H9 (cell line): ENCODE data around the gene CTIF. TPM values are rescaled to one million over a fixed set of nuclear protein-coding genes. Genes with fewer than 3 reads are reported as not detected.
A peak's percentile ranks its signal among the peaks of the same experiment; 100 is the strongest.

ENCODE experiments used
- DNase-seq: peaks from one replicate; pipeline ENCODE4 v3.0.0-alpha.2; 2017
- H2AFZ ChIP-seq: one replicate; pipeline ENCODE4 v1.6.1; 2013; ENCODE audit warnings: mild to moderate bottlenecking, low read length, control low read depth, moderate library complexity
- H2AK5ac ChIP-seq: 2 replicates; pipeline ENCODE4 v1.6.1; 2013; ENCODE audit warnings: low read length, control low read depth, mixed read lengths; ENCODE audit not compliant: insufficient read length
- H2BK120ac ChIP-seq: one replicate; pipeline ENCODE4 v1.6.1; 2013; ENCODE audit warnings: low read depth, mild to moderate bottlenecking, low read length, control low read depth, inconsistent platforms; ENCODE audit not compliant: poor library complexity, severe bottlenecking
- H2BK12ac ChIP-seq: 2 replicates; pipeline ENCODE4 v1.6.1; 2013; ENCODE audit warnings: low read length, control low read depth, mixed read lengths, low read depth; ENCODE audit not compliant: insufficient read length
- H2BK15ac ChIP-seq: 2 replicates; pipeline ENCODE4 v1.6.1; 2013; ENCODE audit warnings: low read depth, low read length, control low read depth
- H2BK20ac ChIP-seq: one replicate; pipeline ENCODE4 v1.6.1; 2013; ENCODE audit warnings: low read depth, mild to moderate bottlenecking, low read length, control low read depth, inconsistent platforms; ENCODE audit not compliant: poor library complexity, severe bottlenecking
- H2BK5ac ChIP-seq: 2 replicates; pipeline ENCODE4 v1.6.1; 2013; ENCODE audit warnings: low read length, control low read depth, mixed read lengths; ENCODE audit not compliant: insufficient read length
- H3K14ac ChIP-seq: 2 replicates; pipeline ENCODE4 v1.6.1; 2013; ENCODE audit warnings: low read length, control low read depth; ENCODE audit not compliant: insufficient read depth
- H3K18ac ChIP-seq: 2 replicates; pipeline ENCODE4 v1.6.1; 2013; ENCODE audit warnings: low read depth, mild to moderate bottlenecking, mixed read lengths, low read length, control low read depth; ENCODE audit not compliant: insufficient read length
- H3K23ac ChIP-seq: 2 replicates; pipeline ENCODE4 v1.6.1; 2013; ENCODE audit warnings: low read length, control low read depth, mixed read lengths, low read depth; ENCODE audit not compliant: insufficient read length
- H3K23me2 ChIP-seq: 2 replicates; pipeline ENCODE4 v1.6.1; 2013; ENCODE audit warnings: low read depth, mild to moderate bottlenecking, mixed read lengths, low read length, control low read depth; ENCODE audit not compliant: insufficient read length, poor library complexity, severe bottlenecking
- H3K27ac ChIP-seq: 2 replicates; pipeline ENCODE4 v1.5.1; 2013; ENCODE audit warnings: low read length, control low read depth, mixed read lengths, low read depth; ENCODE audit not compliant: insufficient read length
- H3K27me3 ChIP-seq: 2 replicates; pipeline ENCODE4 v1.6.1; 2013; ENCODE audit warnings: low read length, control low read depth, inconsistent platforms; ENCODE audit not compliant: insufficient read depth
- H3K4ac ChIP-seq: 2 replicates; pipeline ENCODE4 v1.6.1; 2013; ENCODE audit warnings: low read depth, mild to moderate bottlenecking, control low read depth, inconsistent platforms, low read length, moderate library complexity
- H3K4me1 ChIP-seq: 2 replicates; pipeline ENCODE4 v1.6.1; 2013; ENCODE audit warnings: low read length, control low read depth, inconsistent platforms; ENCODE audit not compliant: insufficient read depth
- H3K4me2 ChIP-seq: 2 replicates; pipeline ENCODE4 v1.6.1; 2013; ENCODE audit warnings: low read length, control low read depth, mixed read lengths; ENCODE audit not compliant: insufficient read length, insufficient read depth
- H3K56ac ChIP-seq: 2 replicates; pipeline ENCODE4 v1.6.1; 2013; ENCODE audit warnings: low read depth, mild to moderate bottlenecking, mixed read lengths, low read length, control low read depth; ENCODE audit not compliant: insufficient read length
- H3K79me1 ChIP-seq: 2 replicates; pipeline ENCODE4 v1.6.1; 2013; ENCODE audit warnings: low read depth, mild to moderate bottlenecking, moderate library complexity, low read length, control low read depth, inconsistent platforms; ENCODE audit not compliant: insufficient read depth, poor library complexity, severe bottlenecking
- H3K79me2 ChIP-seq: 2 replicates; pipeline ENCODE4 v1.6.1; 2013; ENCODE audit warnings: low read length, control low read depth, inconsistent platforms; ENCODE audit not compliant: insufficient read depth
- H3K9ac ChIP-seq: 2 replicates; pipeline ENCODE4 v1.6.1; 2013; ENCODE audit warnings: low read length, control low read depth, mixed read lengths; ENCODE audit not compliant: insufficient read length; ENCODE audit errors: extremely low read depth
- H3K9me3 ChIP-seq: one replicate; pipeline ENCODE4 v1.6.1; 2013; ENCODE audit warnings: low read depth, low read length, inconsistent platforms; ENCODE audit not compliant: control insufficient read depth
- H3T11ph ChIP-seq: one replicate; pipeline ENCODE4 v1.6.1; 2013; ENCODE audit warnings: mild to moderate bottlenecking, low read length, control low read depth, inconsistent platforms
- H4K20me1 ChIP-seq: one replicate; pipeline ENCODE4 v1.6.1; 2013; ENCODE audit not compliant: control insufficient read depth, insufficient read length, insufficient read depth
- H4K5ac ChIP-seq: 2 replicates; pipeline ENCODE4 v1.6.1; 2013; ENCODE audit warnings: low read depth, mild to moderate bottlenecking, mixed read lengths, low read length, control low read depth; ENCODE audit not compliant: insufficient read length
- H4K8ac ChIP-seq: replicated peaks from 2 replicates; pipeline ENCODE4 v1.6.1; 2013; ENCODE audit warnings: low read length, control low read depth, mixed read lengths, low read depth; ENCODE audit not compliant: insufficient read length
- H4K91ac ChIP-seq: 2 replicates; pipeline ENCODE4 v1.6.1; 2013; ENCODE audit warnings: low read depth, mild to moderate bottlenecking, moderate library complexity, mixed read lengths, low read length, control low read depth; ENCODE audit not compliant: insufficient read length
- H3K27ac Mint-ChIP-seq, 3 experiments: 2 replicates in 2 of 3; 3 replicates in 1 of 3; pipeline ENCODE4 v1.8.0; 2020 to 2021; ENCODE audit warnings: mixed read lengths in 3 of 3, mild to moderate bottlenecking in 1 of 3, moderate library complexity in 1 of 3
- H3K27me3 Mint-ChIP-seq: 2 replicates; pipeline ENCODE4 v1.8.0; 2021; ENCODE audit warnings: low read depth, mild to moderate bottlenecking, moderate library complexity, mixed read lengths
- H3K36me3 Mint-ChIP-seq, 3 experiments: 2 replicates in 2 of 3; 3 replicates in 1 of 3; pipeline ENCODE4 v1.8.0; 2020 to 2021; ENCODE audit warnings: low read depth in 3 of 3, mixed read lengths in 3 of 3; ENCODE audit not compliant: insufficient read depth in 1 of 3
- H3K4me1 Mint-ChIP-seq, 2 experiments: 2 replicates each; pipeline ENCODE4 v1.8.0; 2020; ENCODE audit warnings: mixed read lengths in 2 of 2
- H3K4me3 Mint-ChIP-seq, 2 experiments: 2 replicates in 1 of 2; 3 replicates in 1 of 2; pipeline ENCODE4 v1.8.0; 2020 to 2021; ENCODE audit warnings: mild to moderate bottlenecking in 2 of 2, mixed read lengths in 2 of 2, moderate library complexity in 1 of 2
- H3K9me3 Mint-ChIP-seq, 2 experiments: 2 replicates in 1 of 2; 3 replicates in 1 of 2; pipeline ENCODE4 v1.8.0; 2020; ENCODE audit warnings: mild to moderate bottlenecking in 2 of 2, mixed read lengths in 2 of 2, moderate library complexity in 1 of 2
- WGBS: extraction: QIAGEN DNeasy Blood & Tissue Kit; methylation state at CpG from one replicate; pipeline ENCODE4 v1.1.7; 2013; ENCODE audit warnings: missing lambda C conversion rate, low lambda C conversion rate, mixed read lengths; ENCODE audit not compliant: insufficient read length; ENCODE audit errors: extremely low coverage; 5-methylcytosine and 5-hydroxymethylcytosine counted together
- total RNA-seq: library from RNA; stranded (reverse); gene quantifications from 2 replicates; pipeline ENCODE4 v1.2.1, GENCODE V29; 2021
- TF ChIP-seq, protein P1 (sequence below): fragments of 200-600 bp; sonication (generic); conservative IDR thresholded peaks from 3 replicates; pipeline ENCODE4 v1.8.0; 2021; ENCODE audit warnings: antibody characterized with exemption, mild to moderate bottlenecking

The CTIF gene
- total RNA-seq, 1 experiment from 2014 or later = 15.8 TPM

DNA sequence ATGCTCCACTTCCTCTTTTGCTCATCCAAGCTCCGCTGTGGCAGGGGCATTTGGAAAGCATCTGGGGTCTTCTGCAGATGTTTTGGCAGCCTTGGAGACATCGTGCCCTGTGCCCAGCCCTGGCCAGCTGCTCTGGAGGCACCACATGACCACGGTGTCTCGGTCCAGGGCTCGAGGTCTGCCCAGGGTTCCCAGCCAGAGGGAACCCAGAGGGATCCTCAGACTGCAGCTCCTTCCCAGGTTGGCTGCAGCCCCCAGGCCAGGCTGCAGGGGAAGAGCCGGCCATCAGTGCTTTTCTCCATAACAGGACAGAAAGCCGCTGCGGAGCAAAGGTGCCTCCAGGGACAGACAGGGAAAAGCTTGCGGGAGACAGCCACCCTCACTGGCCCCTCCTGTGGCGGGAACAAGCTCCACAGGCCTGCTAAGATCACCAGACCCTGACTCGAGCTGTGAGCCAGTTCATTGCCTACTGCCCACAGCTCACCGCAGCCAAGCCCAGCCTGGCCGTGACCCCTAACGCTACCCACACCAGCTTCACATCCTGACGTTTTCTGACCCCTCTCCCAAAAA is 337.2 kb downstream of the CTIF start:
- no peaks in the 10 kb centered on the region for H3K9me3 ChIP-seq
- no peak overlapping the region for H3K23ac ChIP-seq
- H3K4me2 ChIP-seq = no peak overlapping the region
- H4K5ac ChIP-seq = no peak overlapping the region
- H2BK15ac ChIP-seq = no peak overlapping the region
- no peak overlapping the region for H2BK120ac ChIP-seq
- no peaks in the 10 kb centered on the region for H3K23me2 ChIP-seq
- H3K9me3 Mint-ChIP-seq = peaks cover 0 to 2% of the 10 kb centered on the region in 2 experiments; a peak in 2 of 5 replicates
- no peak overlapping the region for H4K91ac ChIP-seq
- H3K27ac ChIP-seq = no peak overlapping the region
- peak; percentile 72 for DNase-seq
- H3K4me3 Mint-ChIP-seq = no peak overlapping the region
- no peaks in the 10 kb centered on the region for H3K79me1 ChIP-seq
- H3K4me1 Mint-ChIP-seq = peaks cover 23 to 39% of the 10 kb centered on the region in 2 experiments
- H3K4me1 ChIP-seq = peaks cover 3% of the 10 kb centered on the region; the same call in 1 of the 2 replicates
- no peak overlapping the region for H3K18ac ChIP-seq
- H4K8ac ChIP-seq = no peak overlapping the region
- no peak overlapping the region for H3K56ac ChIP-seq
- H2BK5ac ChIP-seq = no peak overlapping the region
- no peak overlapping the region for H3K4ac ChIP-seq
- H3K79me2 ChIP-seq = no peaks in the 10 kb centered on the region
- no peaks in the 10 kb centered on the region for H3K36me3 Mint-ChIP-seq
- H3K27me3 ChIP-seq = no peaks in the 10 kb centered on the region
- no peak overlapping the region for H2AK5ac ChIP-seq
- H4K20me1 ChIP-seq = no peaks in the 10 kb centered on the region
- WGBS = no CpG with 5 or more reads among the region's 15 CpGs
- no peak overlapping the region for H2BK12ac ChIP-seq
- H3K27ac Mint-ChIP-seq = peak overlapping the region in 1 of 3 experiments; percentile 76; a peak in 1 of 7 replicates
- no peak overlapping the region for H2AFZ ChIP-seq
- no peak overlapping the region for H2BK20ac ChIP-seq
- no peak overlapping the region for H3K9ac ChIP-seq
- peaks cover 17% of the 10 kb centered on the region for H3K27me3 Mint-ChIP-seq
- no peak overlapping the region for H3K14ac ChIP-seq
- H3T11ph ChIP-seq = no peak overlapping the region
- TF ChIP-seq, protein P1, sequence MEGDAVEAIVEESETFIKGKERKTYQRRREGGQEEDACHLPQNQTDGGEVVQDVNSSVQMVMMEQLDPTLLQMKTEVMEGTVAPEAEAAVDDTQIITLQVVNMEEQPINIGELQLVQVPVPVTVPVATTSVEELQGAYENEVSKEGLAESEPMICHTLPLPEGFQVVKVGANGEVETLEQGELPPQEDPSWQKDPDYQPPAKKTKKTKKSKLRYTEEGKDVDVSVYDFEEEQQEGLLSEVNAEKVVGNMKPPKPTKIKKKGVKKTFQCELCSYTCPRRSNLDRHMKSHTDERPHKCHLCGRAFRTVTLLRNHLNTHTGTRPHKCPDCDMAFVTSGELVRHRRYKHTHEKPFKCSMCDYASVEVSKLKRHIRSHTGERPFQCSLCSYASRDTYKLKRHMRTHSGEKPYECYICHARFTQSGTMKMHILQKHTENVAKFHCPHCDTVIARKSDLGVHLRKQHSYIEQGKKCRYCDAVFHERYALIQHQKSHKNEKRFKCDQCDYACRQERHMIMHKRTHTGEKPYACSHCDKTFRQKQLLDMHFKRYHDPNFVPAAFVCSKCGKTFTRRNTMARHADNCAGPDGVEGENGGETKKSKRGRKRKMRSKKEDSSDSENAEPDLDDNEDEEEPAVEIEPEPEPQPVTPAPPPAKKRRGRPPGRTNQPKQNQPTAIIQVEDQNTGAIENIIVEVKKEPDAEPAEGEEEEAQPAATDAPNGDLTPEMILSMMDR = peak; percentile 40; the same call in 2 of the 3 replicates
